ENCODE results near the gene RASAL2.

Gene RASAL2

GRCh38 chr1:178461701-178462100, 367.8 kb downstream of the RASAL2 start:
- no peak overlapping the region for H2AFZ ChIP-seq (ENCODE audit: low read length)
- H3K4me1 ChIP-seq (ENCODE audit: insufficient read depth, low read length, poor library complexity, severe bottlenecking), result no peaks in the 10 kb centered on the region
- H3K4me3 ChIP-seq (ENCODE audit: low read length, poor library complexity, severe bottlenecking), result no peak overlapping the region
- no peak overlapping the region for H3K9ac ChIP-seq (ENCODE audit: low read depth, low read length, poor library complexity, severe bottlenecking)
- H3K27me3 ChIP-seq (ENCODE audit: insufficient read depth, low read length, poor library complexity, severe bottlenecking), result no peaks in the 10 kb centered on the region
- no peaks in the 10 kb centered on the region for H3F3A ChIP-seq (ENCODE audit: low read depth)
- H3K9me3 ChIP-seq (ENCODE audit: insufficient read depth, low read depth, low read length), result no peaks in the 10 kb centered on the region
- H3K4me2 ChIP-seq (ENCODE audit: low read depth, low read length, poor library complexity, severe bottlenecking), result no peak overlapping the region
- H3K79me2 ChIP-seq (ENCODE audit: insufficient read depth, low read length), result no peaks in the 10 kb centered on the region
- no peaks in the 10 kb centered on the region for H4K20me1 ChIP-seq (ENCODE audit: insufficient read depth, low read length, poor library complexity, severe bottlenecking)
- TF ChIP-seq EZH2phosphoT487 (IDR thresholded peaks at IDR 0.05; ENCODE audit: borderline replicate concordance) (no peak), CTCF (conservative IDR thresholded peaks at IDR 0.05; ENCODE audit: low read length) (no peak)
- no peaks in the 10 kb centered on the region for H3K9me2 ChIP-seq (replicated peaks; ENCODE audit: low read depth, low read length)
- no peaks in the 10 kb centered on the region for H3K36me3 ChIP-seq (ENCODE audit: insufficient read depth, low read length)

GRCh38 chr1:178464141-178464540, 370.2 kb downstream of the RASAL2 start:
- H2AFZ ChIP-seq (ENCODE audit: low read length), result no peak overlapping the region
- no peaks in the 10 kb centered on the region for H4K20me1 ChIP-seq (ENCODE audit: insufficient read depth, low read length, poor library complexity, severe bottlenecking)
- no peaks in the 10 kb centered on the region for H3K36me3 ChIP-seq (ENCODE audit: insufficient read depth, low read length)
- TF ChIP-seq EZH2phosphoT487 (IDR thresholded peaks at IDR 0.05; ENCODE audit: borderline replicate concordance), result no peak
- no peak for TF ChIP-seq CTCF (conservative IDR thresholded peaks at IDR 0.05; ENCODE audit: low read length)
- no peaks in the 10 kb centered on the region for H3K4me1 ChIP-seq (ENCODE audit: insufficient read depth, low read length, poor library complexity, severe bottlenecking)
- no peaks in the 10 kb centered on the region for H3F3A ChIP-seq (ENCODE audit: low read depth)
- H3K79me2 ChIP-seq (ENCODE audit: insufficient read depth, low read length), result no peaks in the 10 kb centered on the region
- H3K4me3 ChIP-seq (ENCODE audit: low read length, poor library complexity, severe bottlenecking), result no peak overlapping the region
- no peaks in the 10 kb centered on the region for H3K27me3 ChIP-seq (ENCODE audit: insufficient read depth, low read length, poor library complexity, severe bottlenecking)
- no peaks in the 10 kb centered on the region for H3K9me2 ChIP-seq (replicated peaks; ENCODE audit: low read depth, low read length)
- no peak overlapping the region for H3K4me2 ChIP-seq (ENCODE audit: low read depth, low read length, poor library complexity, severe bottlenecking)
- H3K9me3 ChIP-seq (ENCODE audit: insufficient read depth, low read depth, low read length), result no peaks in the 10 kb centered on the region
- no peak overlapping the region for H3K9ac ChIP-seq (ENCODE audit: low read depth, low read length, poor library complexity, severe bottlenecking)

GRCh38 chr1:178464566-178464965, 370.7 kb downstream of the RASAL2 start:
- Histone ChIP-seq H3K9me3 (ENCODE audit: insufficient read depth, low read depth, low read length) (no peaks in the 10 kb centered on the region), H3K36me3 (ENCODE audit: insufficient read depth, low read length) (no peaks in the 10 kb centered on the region), H3F3A (ENCODE audit: low read depth) (no peaks in the 10 kb centered on the region), H3K27me3 (ENCODE audit: insufficient read depth, low read length, poor library complexity, severe bottlenecking) (no peaks in the 10 kb centered on the region), H3K79me2 (ENCODE audit: insufficient read depth, low read length) (no peaks in the 10 kb centered on the region), H2AFZ (ENCODE audit: low read length) (no peak overlapping the region), H4K20me1 (ENCODE audit: insufficient read depth, low read length, poor library complexity, severe bottlenecking) (no peaks in the 10 kb centered on the region), H3K4me1 (ENCODE audit: insufficient read depth, low read length, poor library complexity, severe bottlenecking) (no peaks in the 10 kb centered on the region), H3K4me3 (ENCODE audit: low read length, poor library complexity, severe bottlenecking) (no peak overlapping the region), H3K4me2 (ENCODE audit: low read depth, low read length, poor library complexity, severe bottlenecking) (no peak overlapping the region), H3K9me2 (replicated peaks; ENCODE audit: low read depth, low read length) (no peaks in the 10 kb centered on the region), H3K9ac (ENCODE audit: low read depth, low read length, poor library complexity, severe bottlenecking) (no peak overlapping the region)
- TF ChIP-seq CTCF (conservative IDR thresholded peaks at IDR 0.05; ENCODE audit: low read length) (no peak), EZH2phosphoT487 (IDR thresholded peaks at IDR 0.05; ENCODE audit: borderline replicate concordance) (no peak)

All from Loucy (cell line).